Right lobe of liver (tissue), 4 donors: ENCODE results near the gene WDR82.

Experiments used
- POLR2A ChIP-seq: fragments of 450-650 bp; IDR thresholded peaks from one replicate; pipeline ENCODE4 v1.6.1; 2017; ENCODE audit warnings: antibody characterized with exemption, mild to moderate bottlenecking
- TF ChIP-seq, protein P1 (sequence below), 4 donors: fragments of 200-600 bp in 3 of 4; fragments of 450-650 bp in 1 of 4; IDR thresholded peaks; one replicate each; pipeline versions ENCODE4 v1.5.1 to v1.8.0; 2016 to 2022; ENCODE audit warnings: antibody characterized with exemption in 4 of 4, mild to moderate bottlenecking in 2 of 4
- donor health status: DM: no; HTN: no; CAD: no.
- donor health status: DM: no; HTN: no; CAD: no.
- donor health status: DM: no; HTN: yes; CAD: no.

- TF ChIP-seq POLR2A: no peak
- TF ChIP-seq, protein P1, sequence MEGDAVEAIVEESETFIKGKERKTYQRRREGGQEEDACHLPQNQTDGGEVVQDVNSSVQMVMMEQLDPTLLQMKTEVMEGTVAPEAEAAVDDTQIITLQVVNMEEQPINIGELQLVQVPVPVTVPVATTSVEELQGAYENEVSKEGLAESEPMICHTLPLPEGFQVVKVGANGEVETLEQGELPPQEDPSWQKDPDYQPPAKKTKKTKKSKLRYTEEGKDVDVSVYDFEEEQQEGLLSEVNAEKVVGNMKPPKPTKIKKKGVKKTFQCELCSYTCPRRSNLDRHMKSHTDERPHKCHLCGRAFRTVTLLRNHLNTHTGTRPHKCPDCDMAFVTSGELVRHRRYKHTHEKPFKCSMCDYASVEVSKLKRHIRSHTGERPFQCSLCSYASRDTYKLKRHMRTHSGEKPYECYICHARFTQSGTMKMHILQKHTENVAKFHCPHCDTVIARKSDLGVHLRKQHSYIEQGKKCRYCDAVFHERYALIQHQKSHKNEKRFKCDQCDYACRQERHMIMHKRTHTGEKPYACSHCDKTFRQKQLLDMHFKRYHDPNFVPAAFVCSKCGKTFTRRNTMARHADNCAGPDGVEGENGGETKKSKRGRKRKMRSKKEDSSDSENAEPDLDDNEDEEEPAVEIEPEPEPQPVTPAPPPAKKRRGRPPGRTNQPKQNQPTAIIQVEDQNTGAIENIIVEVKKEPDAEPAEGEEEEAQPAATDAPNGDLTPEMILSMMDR (IDR thresholded peaks at IDR 0.05): no peak
Measured at GRCh38 chr3:52240886-52241370, 37.5 kb downstream of the WDR82 start.
